NT2/D1 (cell line): Measurements from ENCODE around the gene TFF2.

Experiments
- SUZ12 ChIP-seq: IDR thresholded peaks from 2 replicates; pipeline ENCODE4 v1.6.1; 2011; ENCODE audit not compliant: insufficient read length, insufficient read depth; ENCODE audit errors: extremely low read depth
- YY1 ChIP-seq: IDR thresholded peaks from 2 replicates; pipeline ENCODE4 v1.6.1; 2011; ENCODE audit not compliant: insufficient read length, insufficient read depth
- ZNF274 ChIP-seq: IDR thresholded peaks from 2 replicates; pipeline ENCODE4 v1.6.1; 2011; ENCODE audit warnings: mild to moderate bottlenecking, low read depth, low read length

- TF ChIP-seq YY1 (no peak), SUZ12 (no peak), ZNF274 (no peak)
These were observed 33.5 kb downstream of the TFF2 start for GRCh38 chr21:42317341-42317741.
